Dendritic cell treated with granulocyte-macrophage colony-stimulating factor and Interleukin-4, amounts not matched to agents 40 ng/mL and 50 ng/mL, for 4 days (primary cell): ENCODE results near the gene NEIL3.

ENCODE experiments used
- H3K27ac Mint-ChIP-seq: one replicate; pipeline ENCODE4 v1.8.0; 2022; ENCODE audit warnings: mild to moderate bottlenecking, mixed read lengths
- H3K27me3 Mint-ChIP-seq: one replicate; pipeline ENCODE4 v1.8.0; 2022; ENCODE audit warnings: mild to moderate bottlenecking, mixed read lengths
- H3K36me3 Mint-ChIP-seq: one replicate; pipeline ENCODE4 v1.8.0; 2022; ENCODE audit warnings: low read depth, mixed read lengths
- H3K4me1 Mint-ChIP-seq: one replicate; pipeline ENCODE4 v1.8.0; 2022; ENCODE audit warnings: low read depth, mixed read lengths
- H3K4me3 Mint-ChIP-seq: one replicate; pipeline ENCODE4 v1.8.0; 2022; ENCODE audit warnings: mild to moderate bottlenecking, moderate library complexity, mixed read lengths
- H3K9me3 Mint-ChIP-seq: one replicate; pipeline ENCODE4 v1.8.0; 2022; ENCODE audit warnings: mixed read lengths
- intact Hi-C: fragments of 100-400 bp; cut with micrococcal nuclease; formaldehyde crosslinking; loops from one replicate; pipeline ENCODE4 v1.15.0; 2022

The NEIL3 gene, protein sequence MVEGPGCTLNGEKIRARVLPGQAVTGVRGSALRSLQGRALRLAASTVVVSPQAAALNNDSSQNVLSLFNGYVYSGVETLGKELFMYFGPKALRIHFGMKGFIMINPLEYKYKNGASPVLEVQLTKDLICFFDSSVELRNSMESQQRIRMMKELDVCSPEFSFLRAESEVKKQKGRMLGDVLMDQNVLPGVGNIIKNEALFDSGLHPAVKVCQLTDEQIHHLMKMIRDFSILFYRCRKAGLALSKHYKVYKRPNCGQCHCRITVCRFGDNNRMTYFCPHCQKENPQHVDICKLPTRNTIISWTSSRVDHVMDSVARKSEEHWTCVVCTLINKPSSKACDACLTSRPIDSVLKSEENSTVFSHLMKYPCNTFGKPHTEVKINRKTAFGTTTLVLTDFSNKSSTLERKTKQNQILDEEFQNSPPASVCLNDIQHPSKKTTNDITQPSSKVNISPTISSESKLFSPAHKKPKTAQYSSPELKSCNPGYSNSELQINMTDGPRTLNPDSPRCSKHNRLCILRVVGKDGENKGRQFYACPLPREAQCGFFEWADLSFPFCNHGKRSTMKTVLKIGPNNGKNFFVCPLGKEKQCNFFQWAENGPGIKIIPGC

DNA sequence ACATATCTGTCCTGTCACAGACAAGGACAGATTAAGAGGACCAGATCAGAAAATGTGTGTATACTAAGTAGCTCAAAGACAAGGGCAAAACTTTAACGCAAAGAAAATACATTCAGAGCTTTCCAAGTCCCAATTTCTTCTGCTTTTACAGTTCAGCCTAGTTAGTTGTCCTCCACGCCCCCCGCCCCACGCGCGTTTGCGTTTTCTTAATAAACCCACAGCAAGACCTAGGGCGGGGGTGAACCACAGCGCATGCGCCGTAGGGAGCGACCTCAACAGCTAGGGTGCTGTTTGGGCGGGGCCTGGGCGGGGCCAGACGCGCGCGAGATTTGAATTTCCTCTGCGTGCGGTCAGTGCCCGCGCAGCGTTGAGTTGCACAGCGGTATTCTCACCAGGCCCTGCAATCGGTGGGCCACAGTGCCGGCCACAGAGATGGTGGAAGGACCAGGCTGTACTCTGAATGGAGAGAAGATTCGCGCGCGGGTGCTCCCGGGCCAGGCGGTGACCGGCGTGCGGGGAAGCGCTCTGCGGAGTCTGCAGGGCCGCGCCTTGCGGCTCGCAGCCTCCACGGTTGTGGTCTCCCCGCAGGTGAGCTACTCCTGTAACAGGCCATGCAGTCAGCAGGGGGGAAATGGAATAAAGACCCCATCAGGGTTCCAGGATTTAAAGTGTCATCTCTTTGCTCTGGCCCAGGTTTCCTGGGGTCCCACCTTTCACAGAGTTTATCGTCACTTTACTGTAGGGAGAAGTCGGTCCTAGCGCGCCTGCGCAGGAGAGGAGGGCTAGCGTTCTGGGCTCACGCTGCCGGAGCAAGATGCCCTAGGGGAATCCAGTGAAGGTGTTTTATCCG lies at the start of gene NEIL3:
TSS of gene NEIL3 (plus strand) at position 353 of the 850 bp plus-strand sequence. CDS start at position 433, 80 bp downstream.
- intact Hi-C loops, result loop anchor here (1.0 to 10.0 kb wide), 2 partner anchors 133 to 985 kb away; partner anchors contain the start of gene AGA
- no peaks in the 10 kb centered on the region for H3K9me3 Mint-ChIP-seq
- H3K4me3 Mint-ChIP-seq, result peak within 1 kb of the TSS; percentile 98
- peaks cover 6% of the 10 kb centered on the region for H3K36me3 Mint-ChIP-seq
- peak within 1 kb of the TSS; percentile 79 for H3K27ac Mint-ChIP-seq
- H3K4me1 Mint-ChIP-seq, result peaks cover 26% of the 10 kb centered on the region
- no peaks in the 10 kb centered on the region for H3K27me3 Mint-ChIP-seq

DNA sequence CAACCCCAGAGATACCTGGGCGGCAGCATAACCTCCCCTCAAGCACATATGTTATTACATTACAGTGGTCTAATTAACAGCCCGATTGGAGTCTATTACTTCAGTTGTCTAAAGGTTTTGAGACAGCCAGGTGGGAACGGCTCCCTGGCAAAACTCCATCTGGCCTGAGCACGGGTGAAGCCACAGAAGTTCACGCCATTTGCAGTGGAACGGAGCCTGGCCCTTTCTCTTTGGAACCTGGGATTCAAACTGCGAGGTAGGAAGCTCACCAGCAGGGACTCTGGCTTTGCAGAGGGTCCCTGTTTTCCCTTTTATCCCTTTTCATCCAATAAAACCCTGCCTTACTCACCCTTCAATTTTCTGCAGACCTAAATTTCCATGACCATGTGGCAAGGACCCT lies 45.9 kb upstream of the NEIL3 start:
- no peaks in the 10 kb centered on the region for H3K9me3 Mint-ChIP-seq
- H3K27ac Mint-ChIP-seq, result no peak overlapping the region
- intact Hi-C loops, result no loop called here
- peaks cover 20% of the 10 kb centered on the region for H3K4me1 Mint-ChIP-seq
- no peak overlapping the region for H3K4me3 Mint-ChIP-seq
- no peaks in the 10 kb centered on the region for H3K36me3 Mint-ChIP-seq
- no peaks in the 10 kb centered on the region for H3K27me3 Mint-ChIP-seq

DNA sequence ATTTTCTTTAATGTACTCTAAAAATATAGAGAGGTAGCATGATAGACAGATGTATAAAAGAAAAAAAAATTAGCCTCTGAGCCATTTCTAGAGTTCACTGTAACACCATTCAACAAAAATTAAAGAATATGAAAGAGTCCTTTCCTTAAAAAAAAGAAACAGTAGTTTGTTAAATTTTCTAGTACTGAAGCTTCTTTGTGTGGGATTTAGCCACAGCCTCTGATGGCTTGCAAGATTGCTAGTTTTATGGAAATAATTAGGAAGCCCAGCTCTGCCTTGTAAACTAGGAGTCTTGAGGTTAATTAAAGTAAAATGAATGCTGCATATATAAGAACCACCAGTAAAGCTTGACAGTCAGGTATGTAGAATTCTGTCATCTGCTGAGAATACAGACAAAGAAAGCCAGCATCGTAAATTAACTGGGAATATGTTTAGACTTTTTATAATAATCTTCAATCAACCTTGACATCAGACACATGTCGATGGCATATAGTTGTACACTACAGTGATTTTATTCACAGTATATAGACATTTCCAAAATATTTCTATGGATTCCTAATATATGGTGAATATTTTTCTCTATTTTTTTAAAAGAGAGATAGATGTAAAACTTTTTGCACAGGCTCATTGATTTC lies 44.8 kb upstream of the NEIL3 start:
- Mint-ChIP-seq H3K4me1 (peaks cover 13% of the 10 kb centered on the region), H3K36me3 (no peaks in the 10 kb centered on the region), H3K9me3 (no peaks in the 10 kb centered on the region), H3K27me3 (no peaks in the 10 kb centered on the region), H3K27ac (no peak overlapping the region), H3K4me3 (no peak overlapping the region)
- intact Hi-C loops, result no loop called here

DNA sequence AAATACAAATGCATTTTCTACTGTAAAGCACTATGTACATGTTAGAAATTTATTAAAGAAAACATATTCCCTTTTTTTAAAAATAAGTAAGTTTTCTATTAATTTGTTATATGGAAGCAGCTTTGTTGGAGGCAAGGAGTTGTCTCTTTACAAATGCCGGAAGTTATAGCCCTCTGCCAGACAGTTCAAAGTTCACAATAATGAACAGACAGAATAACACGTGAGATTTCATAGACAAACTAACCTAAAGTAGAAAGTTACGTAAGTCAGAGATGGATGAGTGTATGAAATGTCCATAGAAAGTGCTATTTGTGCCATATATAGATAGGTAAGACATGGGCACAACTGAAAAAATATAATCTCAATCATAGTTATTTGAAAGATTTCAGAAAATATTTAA lies 43.9 kb upstream of the NEIL3 start:
- Mint-ChIP-seq H3K36me3 (no peaks in the 10 kb centered on the region), H3K4me1 (peaks cover 8% of the 10 kb centered on the region), H3K4me3 (no peak overlapping the region), H3K27me3 (no peaks in the 10 kb centered on the region), H3K27ac (no peak overlapping the region), H3K9me3 (no peaks in the 10 kb centered on the region)
- intact Hi-C loops, result no loop called here

DNA sequence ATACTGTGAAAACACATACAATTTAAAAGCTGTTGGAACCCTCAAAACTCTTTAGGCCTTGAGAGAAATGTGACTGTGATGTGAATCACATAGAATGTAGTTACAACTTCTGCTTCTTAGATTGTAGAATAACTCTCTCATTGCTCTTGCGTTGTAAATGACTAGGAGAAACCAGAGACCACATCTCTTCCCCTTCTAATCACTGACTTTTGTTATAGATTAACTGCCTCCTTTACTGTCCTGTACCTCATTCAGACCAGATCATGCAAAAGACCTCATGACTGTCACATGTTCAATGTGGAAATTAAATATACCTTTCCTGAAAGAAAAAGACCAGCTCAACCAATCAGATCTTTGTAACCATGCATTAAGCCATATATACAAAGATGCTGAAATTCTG lies 43.2 kb upstream of the NEIL3 start:
- Mint-ChIP-seq H3K4me3 (no peak overlapping the region), H3K9me3 (no peaks in the 10 kb centered on the region), H3K4me1 (peaks cover 8% of the 10 kb centered on the region)

DNA sequence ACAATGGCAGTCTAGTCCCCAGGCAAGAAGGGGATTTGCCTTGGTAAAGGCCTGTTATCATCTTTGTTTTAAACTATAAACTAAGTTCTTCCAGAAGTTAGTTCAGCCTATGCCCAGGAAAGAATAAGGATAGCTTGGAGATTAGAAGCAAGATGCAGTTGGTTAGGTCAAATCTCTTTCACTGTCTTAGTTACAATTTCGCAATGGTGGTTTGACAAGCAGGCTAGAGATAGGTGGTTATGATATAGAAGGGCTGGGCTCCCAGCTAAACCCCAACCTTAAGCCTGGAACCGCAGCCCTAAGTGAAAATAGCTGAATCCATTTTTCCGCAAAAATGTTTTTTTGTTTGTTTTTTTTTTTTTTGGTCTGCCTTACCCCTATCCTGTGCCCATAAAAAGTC lies 41.8 kb upstream of the NEIL3 start:
- H3K27ac Mint-ChIP-seq, result no peak overlapping the region
- intact Hi-C loops, result no loop called here
- no peaks in the 10 kb centered on the region for H3K9me3 Mint-ChIP-seq
- no peak overlapping the region for H3K4me3 Mint-ChIP-seq
- no peaks in the 10 kb centered on the region for H3K27me3 Mint-ChIP-seq
- H3K4me1 Mint-ChIP-seq, result peaks cover 8% of the 10 kb centered on the region
- H3K36me3 Mint-ChIP-seq, result no peaks in the 10 kb centered on the region

More for the DNA sequence above, 43.2 kb upstream of the NEIL3 start:
- Mint-ChIP-seq H3K36me3 (no peaks in the 10 kb centered on the region), H3K27me3 (no peaks in the 10 kb centered on the region), H3K27ac (no peak overlapping the region)
- intact Hi-C loops, result no loop called here

DNA sequence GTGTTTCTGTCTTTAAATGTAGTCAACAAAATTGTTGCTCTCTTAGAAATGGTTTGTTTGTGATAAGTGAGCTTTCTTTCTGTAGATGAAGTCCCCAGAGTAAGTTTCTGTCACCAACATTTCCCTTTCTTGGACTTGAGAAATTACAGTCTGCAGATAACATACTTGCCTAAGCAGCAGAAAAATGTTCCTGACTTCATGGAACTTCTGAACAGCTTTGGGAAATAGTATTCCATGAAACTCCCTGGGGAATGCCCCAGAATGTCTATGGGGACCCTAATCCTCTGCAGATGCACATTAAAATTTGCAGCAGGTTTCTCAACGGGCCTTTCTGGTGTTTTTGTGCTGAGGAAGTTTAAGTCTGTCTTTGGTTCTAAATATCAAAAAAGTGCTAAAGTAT lies 38.6 kb upstream of the NEIL3 start:
- intact Hi-C loops, result no loop called here
- Mint-ChIP-seq H3K36me3 (no peaks in the 10 kb centered on the region), H3K9me3 (no peaks in the 10 kb centered on the region), H3K4me3 (no peak overlapping the region), H3K27ac (no peak overlapping the region), H3K27me3 (no peaks in the 10 kb centered on the region), H3K4me1 (peaks cover 16% of the 10 kb centered on the region)

DNA sequence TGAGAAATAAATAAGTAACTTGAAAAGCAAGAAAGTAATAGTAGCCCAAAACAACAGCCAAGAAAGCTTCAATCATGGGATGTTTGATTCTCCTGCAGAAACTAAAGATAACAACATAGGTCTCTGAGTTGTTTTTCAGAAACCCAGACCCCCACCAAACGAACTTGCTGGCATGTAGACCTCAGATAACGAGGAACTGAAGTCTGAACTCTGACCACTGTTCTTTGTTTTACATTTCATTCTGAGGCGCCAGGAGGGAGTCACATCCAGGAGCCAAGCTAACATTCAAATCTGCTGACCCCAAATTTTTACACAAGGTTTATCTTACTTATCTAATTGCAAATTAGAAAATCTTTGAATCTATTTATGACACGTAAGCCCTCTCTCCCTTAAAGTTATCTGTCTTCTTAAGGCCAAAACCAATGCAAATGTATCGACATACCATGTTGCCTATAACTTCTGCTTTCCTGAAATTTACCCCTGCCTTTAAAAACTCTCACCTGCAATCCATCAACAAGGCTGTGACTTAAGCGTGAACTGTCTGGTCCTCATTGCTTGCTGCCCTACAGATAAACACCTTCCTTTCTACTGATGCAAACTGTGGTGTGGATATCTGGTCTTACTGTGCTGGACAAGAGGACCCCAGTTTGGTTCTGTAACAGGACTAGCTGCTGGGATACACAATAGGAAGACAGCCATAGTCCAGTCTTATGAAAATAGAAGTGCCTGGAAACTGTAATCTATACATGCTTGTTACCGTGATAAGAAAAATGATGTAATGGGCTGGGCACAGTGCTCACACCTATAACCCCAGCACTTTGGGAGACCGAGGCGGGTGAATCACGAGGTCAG lies 37.5 kb upstream of the NEIL3 start:
- intact Hi-C loops, result no loop called here
- H3K4me3 Mint-ChIP-seq, result no peak overlapping the region
- H3K27ac Mint-ChIP-seq, result no peak overlapping the region
- no peaks in the 10 kb centered on the region for H3K36me3 Mint-ChIP-seq
- no peaks in the 10 kb centered on the region for H3K27me3 Mint-ChIP-seq
- H3K4me1 Mint-ChIP-seq, result peaks cover 8% of the 10 kb centered on the region
- H3K9me3 Mint-ChIP-seq, result no peaks in the 10 kb centered on the region

DNA sequence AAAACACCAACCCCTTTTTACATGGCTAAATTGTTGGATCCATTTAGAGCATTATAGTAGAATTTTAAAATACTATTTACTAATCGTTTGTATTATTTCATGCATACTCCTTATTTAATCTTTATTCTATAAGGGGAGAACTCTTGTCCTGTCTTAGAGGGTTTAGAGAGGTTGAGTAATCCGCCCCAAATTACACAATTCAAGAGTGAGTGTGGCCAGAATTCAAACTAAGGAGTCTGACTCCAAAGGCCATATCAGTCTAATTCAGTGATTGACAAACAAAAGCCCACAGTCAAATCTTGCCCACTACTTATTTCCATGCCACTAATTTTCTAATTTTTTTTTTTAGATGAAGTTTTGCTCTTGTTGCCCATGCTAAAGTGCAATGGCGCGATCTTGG lies 33.7 kb upstream of the NEIL3 start:
- intact Hi-C loops, result no loop called here
- Mint-ChIP-seq H3K36me3 (no peaks in the 10 kb centered on the region), H3K27me3 (no peaks in the 10 kb centered on the region), H3K27ac (no peak overlapping the region), H3K4me3 (no peak overlapping the region), H3K9me3 (no peaks in the 10 kb centered on the region), H3K4me1 (peaks cover 18% of the 10 kb centered on the region)

DNA sequence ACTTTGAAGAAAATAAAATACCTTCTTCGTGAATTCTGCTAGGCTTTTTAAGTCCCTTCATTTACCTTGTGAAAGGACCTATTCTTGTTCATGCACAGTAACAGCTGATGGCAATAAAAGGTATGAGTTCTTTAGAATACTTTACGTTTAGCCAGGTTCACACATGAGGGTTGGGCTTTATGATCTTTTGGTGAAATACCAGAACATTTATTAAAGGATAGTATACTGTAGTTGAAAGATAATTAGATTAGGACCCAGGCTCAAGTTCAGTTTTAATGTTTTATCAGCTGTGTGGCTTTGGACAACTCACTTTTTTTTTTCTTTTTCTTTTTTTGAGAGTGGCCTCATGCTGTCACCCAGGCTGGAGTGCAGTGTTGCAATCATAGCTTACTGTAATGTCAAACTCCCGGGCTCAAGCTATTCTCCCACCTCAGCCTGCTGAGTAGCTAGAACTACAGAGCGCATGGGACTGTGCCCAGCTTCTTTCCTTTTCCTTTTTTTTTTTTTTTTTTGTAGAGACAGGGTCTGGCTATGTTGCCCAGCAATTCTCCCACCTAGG lies 28.2 kb upstream of the NEIL3 start:
- intact Hi-C loops, result no loop called here
- H3K4me3 Mint-ChIP-seq, result no peak overlapping the region
- no peaks in the 10 kb centered on the region for H3K36me3 Mint-ChIP-seq
- no peak overlapping the region for H3K27ac Mint-ChIP-seq
- no peaks in the 10 kb centered on the region for H3K27me3 Mint-ChIP-seq
- H3K9me3 Mint-ChIP-seq, result no peaks in the 10 kb centered on the region
- peaks cover 24% of the 10 kb centered on the region for H3K4me1 Mint-ChIP-seq

DNA sequence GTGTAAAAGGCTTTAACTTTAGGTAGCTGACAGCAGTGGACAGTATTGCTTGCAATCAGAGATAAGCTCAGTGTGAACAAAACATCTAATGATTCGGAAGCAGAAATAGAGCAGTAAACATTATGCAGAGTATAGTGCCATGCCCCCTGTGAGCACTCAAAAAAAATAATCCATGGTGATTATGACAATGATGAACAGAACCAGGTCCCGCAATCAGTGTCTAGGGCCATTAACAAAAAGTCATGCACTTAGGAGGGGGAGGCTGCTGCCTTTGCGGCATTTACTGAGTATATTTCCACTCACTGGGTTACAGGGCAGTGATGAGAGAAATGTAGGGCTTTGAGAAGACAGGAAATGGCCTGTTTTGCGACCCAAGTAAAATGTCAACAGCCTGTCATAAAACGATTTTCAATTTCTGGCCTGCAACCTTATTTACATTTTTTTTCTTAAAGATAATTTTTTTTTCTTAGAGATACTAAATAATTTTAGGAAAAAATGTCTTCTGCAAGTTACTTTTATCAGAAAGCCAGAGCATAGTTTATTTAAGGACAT lies 27.3 kb upstream of the NEIL3 start:
- Mint-ChIP-seq H3K4me1 (peaks cover 27% of the 10 kb centered on the region), H3K9me3 (no peaks in the 10 kb centered on the region), H3K4me3 (no peak overlapping the region), H3K27me3 (no peaks in the 10 kb centered on the region), H3K27ac (no peak overlapping the region), H3K36me3 (no peaks in the 10 kb centered on the region)
- intact Hi-C loops, result no loop called here

DNA sequence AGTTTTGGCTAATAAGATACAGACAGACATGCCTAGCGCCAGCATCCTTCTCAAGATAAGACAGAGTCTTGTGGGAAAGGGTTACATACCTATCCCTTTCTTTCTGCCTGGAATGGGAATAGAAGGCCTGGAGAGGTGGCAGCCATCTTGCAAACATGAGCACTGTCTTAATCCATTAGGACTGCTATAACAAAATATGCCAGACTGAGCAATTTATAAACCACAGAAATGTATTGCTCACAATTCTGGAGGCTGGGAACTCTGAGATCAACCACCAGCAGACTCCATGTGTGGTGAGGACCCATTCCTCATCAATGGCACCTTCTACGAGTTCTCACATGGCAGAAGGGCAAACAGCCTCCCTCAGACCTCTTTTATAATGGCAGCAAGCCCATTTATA lies 26.5 kb upstream of the NEIL3 start:
- no peak overlapping the region for H3K27ac Mint-ChIP-seq
- no peak overlapping the region for H3K4me3 Mint-ChIP-seq
- H3K36me3 Mint-ChIP-seq, result no peaks in the 10 kb centered on the region
- no peaks in the 10 kb centered on the region for H3K9me3 Mint-ChIP-seq
- no peaks in the 10 kb centered on the region for H3K27me3 Mint-ChIP-seq
- peaks cover 29% of the 10 kb centered on the region for H3K4me1 Mint-ChIP-seq
- intact Hi-C loops, result no loop called here

DNA sequence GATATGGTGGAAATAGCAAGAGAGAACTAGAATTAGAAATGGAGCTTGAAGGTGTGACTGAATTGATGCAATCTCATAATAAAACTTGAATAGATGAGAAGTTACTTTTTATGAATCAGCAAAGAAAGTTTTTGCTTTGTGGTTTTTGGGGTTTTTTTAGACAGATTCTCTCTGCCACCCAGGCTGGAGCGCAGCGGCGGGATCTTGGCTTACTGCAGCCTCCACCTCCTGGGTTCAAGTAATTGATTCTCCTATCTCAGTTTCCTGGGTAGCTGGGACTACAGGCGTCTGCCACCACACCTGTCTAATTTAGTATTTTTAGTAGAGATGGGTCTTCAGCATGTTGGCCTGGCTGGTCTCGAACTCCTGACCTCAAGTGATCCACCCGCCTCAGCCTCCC lies 23.7 kb upstream of the NEIL3 start:
- Mint-ChIP-seq H3K36me3 (no peaks in the 10 kb centered on the region), H3K4me1 (peaks cover 20% of the 10 kb centered on the region), H3K27me3 (no peaks in the 10 kb centered on the region), H3K4me3 (no peak overlapping the region), H3K27ac (no peak overlapping the region), H3K9me3 (no peaks in the 10 kb centered on the region)
- intact Hi-C loops, result no loop called here
